Mammary epithelial cell (primary cell): Measurements from ENCODE around the gene ACKR2.

Experiments
- EZH2 ChIP-seq: IDR thresholded peaks from 2 replicates; pipeline ENCODE4 v1.6.1; 2012; ENCODE audit warnings: low read length, inconsistent platforms, borderline replicate concordance
- TF ChIP-seq, protein P1 (sequence below), 2 donors: IDR thresholded peaks in 1 of 2; conservative IDR thresholded peaks in 1 of 2; 2 replicates each; pipeline ENCODE4 v1.5.1; 2011 to 2012; ENCODE audit warnings: inconsistent platforms in 2 of 2, low read length in 2 of 2, mild to moderate bottlenecking in 2 of 2, control low read depth in 1 of 2, low read depth in 1 of 2; ENCODE audit not compliant: insufficient read depth in 1 of 2; ENCODE audit errors: extremely low read depth in 1 of 2

DNA sequence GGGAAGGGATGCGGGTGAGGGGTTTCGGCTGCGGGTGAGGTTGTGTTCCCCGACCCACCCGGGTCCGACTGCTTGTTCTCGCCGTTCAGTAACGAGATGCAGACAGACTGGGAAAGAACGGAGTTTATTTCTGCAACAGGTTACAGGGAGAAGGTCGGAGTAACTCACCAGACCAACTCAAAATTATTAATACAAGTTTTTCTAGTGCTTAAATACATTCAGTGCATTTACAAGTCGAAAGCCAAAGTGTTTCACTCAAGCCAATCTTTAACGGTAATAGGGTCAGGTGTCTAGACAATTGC is 4.5 kb upstream of the ACKR2 start:
- TF ChIP-seq, protein P1, sequence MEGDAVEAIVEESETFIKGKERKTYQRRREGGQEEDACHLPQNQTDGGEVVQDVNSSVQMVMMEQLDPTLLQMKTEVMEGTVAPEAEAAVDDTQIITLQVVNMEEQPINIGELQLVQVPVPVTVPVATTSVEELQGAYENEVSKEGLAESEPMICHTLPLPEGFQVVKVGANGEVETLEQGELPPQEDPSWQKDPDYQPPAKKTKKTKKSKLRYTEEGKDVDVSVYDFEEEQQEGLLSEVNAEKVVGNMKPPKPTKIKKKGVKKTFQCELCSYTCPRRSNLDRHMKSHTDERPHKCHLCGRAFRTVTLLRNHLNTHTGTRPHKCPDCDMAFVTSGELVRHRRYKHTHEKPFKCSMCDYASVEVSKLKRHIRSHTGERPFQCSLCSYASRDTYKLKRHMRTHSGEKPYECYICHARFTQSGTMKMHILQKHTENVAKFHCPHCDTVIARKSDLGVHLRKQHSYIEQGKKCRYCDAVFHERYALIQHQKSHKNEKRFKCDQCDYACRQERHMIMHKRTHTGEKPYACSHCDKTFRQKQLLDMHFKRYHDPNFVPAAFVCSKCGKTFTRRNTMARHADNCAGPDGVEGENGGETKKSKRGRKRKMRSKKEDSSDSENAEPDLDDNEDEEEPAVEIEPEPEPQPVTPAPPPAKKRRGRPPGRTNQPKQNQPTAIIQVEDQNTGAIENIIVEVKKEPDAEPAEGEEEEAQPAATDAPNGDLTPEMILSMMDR (conservative IDR thresholded peaks at IDR 0.05 in 1 of 2, IDR thresholded peaks at IDR 0.05 in 1 of 2; ENCODE audit: extremely low read depth in 1 of 2, insufficient read depth in 1 of 2, low read depth in 1 of 2, low read length in 2 of 2) = no peak
- TF ChIP-seq EZH2 = no peak
